CD4-positive, alpha-beta T cell (primary cell): ENCODE results near the gene KCNAB2. TPM values are rescaled to one million over a fixed set of nuclear protein-coding genes. Genes with fewer than 3 reads are reported as not detected.
A peak's percentile ranks its signal among the peaks of the same experiment; 100 is the strongest.

ENCODE experiments used
- ATAC-seq: fragments of 200-7000 bp; cut with Tn5 transposase; one replicate; pipeline ENCODE4 v1.10.0; 2022; ENCODE audit warnings: mild to moderate bottlenecking; ENCODE audit not compliant: poor library complexity
- CTCF ChIA-PET: fragments of 350-600 bp; sonication (Branson Sonifier 250); formaldehyde crosslinking; loops from one replicate; lab custom pipeline; 2021; ENCODE audit warnings: antibody characterized with exemption, inconsistent platforms; lab: Charles Lee
- POLR2A ChIA-PET: fragments of 350-600 bp; sonication (Branson Sonifier 250); formaldehyde crosslinking; loops from one replicate; lab custom pipeline; 2021; ENCODE audit warnings: antibody characterized with exemption, inconsistent platforms; lab: Charles Lee
- DNase-seq, 14 experiments: peaks; one replicate each; pipeline ENCODE4 v3.0.0-alpha.2; 2013 to 2020; ENCODE audit warnings: mixed read lengths in 2 of 14
- H3K27ac ChIP-seq, 2 donors: one replicate each; pipeline versions ENCODE4 v1.5.1 to v1.7.0; 2013; ENCODE audit warnings: low read length in 2 of 2, low read depth in 1 of 2, mild to moderate bottlenecking in 1 of 2
- H3K27me3 ChIP-seq, 2 experiments: 1 replicate in 1 of 2; 2 replicates in 1 of 2; pipeline versions ENCODE4 v1.6.1 to v1.7.0; 2013; ENCODE audit warnings: low read length in 2 of 2, control low read depth in 1 of 2, mild to moderate bottlenecking in 1 of 2, moderate library complexity in 1 of 2; ENCODE audit not compliant: insufficient read depth in 2 of 2, control insufficient read depth in 1 of 2
- H3K36me3 ChIP-seq: one replicate; pipeline ENCODE4 v1.6.1; 2013; ENCODE audit warnings: low read length, control low read depth; ENCODE audit not compliant: insufficient read depth
- H3K4me1 ChIP-seq: one replicate; pipeline ENCODE4 v1.6.1; 2013; ENCODE audit warnings: low read length, control low read depth; ENCODE audit not compliant: insufficient read depth
- H3K4me3 ChIP-seq: one replicate; pipeline ENCODE4 v1.5.1; 2013; ENCODE audit warnings: mild to moderate bottlenecking, low read length, moderate library complexity
- H3K9me3 ChIP-seq, 2 experiments: 1 replicate in 1 of 2; 2 replicates in 1 of 2; pipeline versions ENCODE4 v1.6.1 to v1.7.0; 2013; ENCODE audit warnings: low read length in 2 of 2, mild to moderate bottlenecking in 2 of 2, control low read depth in 1 of 2, moderate library complexity in 1 of 2; ENCODE audit not compliant: control insufficient read depth in 1 of 2, insufficient read depth in 1 of 2
- H3K27ac Mint-ChIP-seq: one replicate; pipeline ENCODE4 v1.8.0; 2020; ENCODE audit warnings: mixed read lengths
- H3K27me3 Mint-ChIP-seq: one replicate; pipeline ENCODE4 v1.8.0; 2021; ENCODE audit warnings: mixed read lengths
- H3K36me3 Mint-ChIP-seq: one replicate; pipeline ENCODE4 v1.8.0; 2021; ENCODE audit warnings: low read depth, mixed read lengths
- H3K4me1 Mint-ChIP-seq: one replicate; pipeline ENCODE4 v1.8.0; 2021; ENCODE audit warnings: low read depth, mixed read lengths
- H3K4me3 Mint-ChIP-seq: one replicate; pipeline ENCODE4 v1.8.0; 2020; ENCODE audit warnings: mild to moderate bottlenecking, mixed read lengths
- H3K9me3 Mint-ChIP-seq: one replicate; pipeline ENCODE4 v1.8.0; 2020; ENCODE audit warnings: mixed read lengths
- CTCF ChIP-seq: fragments of 200-600 bp; IDR thresholded peaks from one replicate; pipeline ENCODE4 v1.8.0; 2022; ENCODE audit warnings: antibody characterized with exemption, mild to moderate bottlenecking
- intact Hi-C, 2 experiments: fragments of 100-400 bp; cut with DNase I in 1 of 2; cut with micrococcal nuclease in 1 of 2; formaldehyde crosslinking; loops; one replicate each; pipeline versions ENCODE4 v1.15.1 to v1.9.0; 2023 to 2025; cut with DNase I, micrococcal nuclease
- total RNA-seq, 174 experiments: library from RNA in 2 of 174; stranded (reverse) in 2 of 174; gene quantifications; one replicate each; pipeline ENCODE4 v1.2.3 and lab custom pipeline; 2021 to 2026

The KCNAB2 gene
- total RNA-seq, 2 experiments from 2014 or later, result 147 to 155 TPM

- H3K27ac Mint-ChIP-seq, result no peak overlapping the region
- peaks cover 36% of the 10 kb centered on the region for H3K4me1 Mint-ChIP-seq
- no peaks in the 10 kb centered on the region for H3K9me3 ChIP-seq
- POLR2A ChIA-PET, result no interaction called here
- intact Hi-C loops, result loop anchor here in 1 of 2 experiments (10.0 kb wide), 1 partner anchor 787 kb away; the partner anchor contains the start of gene CAMTA1
- no peaks in the 10 kb centered on the region for H3K9me3 Mint-ChIP-seq
- no peaks in the 10 kb centered on the region for H3K27me3 Mint-ChIP-seq
- H3K4me3 Mint-ChIP-seq, result no peak overlapping the region
- H3K27me3 ChIP-seq, result no peaks in the 10 kb centered on the region
- TF ChIP-seq CTCF, result no peak
- ATAC-seq, result no peak
- peaks cover 52% of the 10 kb centered on the region for H3K4me1 ChIP-seq
- peak in 1 of 14 experiments; percentile 25 for DNase-seq
- CTCF ChIA-PET, result no interaction called here
- H3K27ac ChIP-seq, result no peak overlapping the region
- no peak overlapping the region for H3K4me3 ChIP-seq
- peaks cover 26% of the 10 kb centered on the region for H3K36me3 ChIP-seq
- peaks cover 14% of the 10 kb centered on the region for H3K36me3 Mint-ChIP-seq
Measured at GRCh38 chr1:5998051-5998905, 47.4 kb upstream of the KCNAB2 start.

GRCh38 chr1:5998906-5999301 is 46.8 kb upstream of the KCNAB2 start:
- ATAC-seq (no peak), DNase-seq (peak in 1 of 14 experiments; percentile 22)
- ChIA-PET CTCF (no interaction called here), POLR2A (no interaction called here)
- peaks cover 29% of the 10 kb centered on the region for H3K4me1 Mint-ChIP-seq
- no peaks in the 10 kb centered on the region for H3K9me3 Mint-ChIP-seq
- TF ChIP-seq CTCF, result no peak
- Histone ChIP-seq H3K36me3 (peaks cover 30% of the 10 kb centered on the region), H3K4me3 (no peak overlapping the region), H3K27me3 (no peaks in the 10 kb centered on the region), H3K9me3 (no peaks in the 10 kb centered on the region), H3K4me1 (peaks cover 45% of the 10 kb centered on the region), H3K27ac (no peak overlapping the region)
- no peaks in the 10 kb centered on the region for H3K27me3 Mint-ChIP-seq
- H3K27ac Mint-ChIP-seq, result no peak overlapping the region
- intact Hi-C loops, result loop anchor here in 1 of 2 experiments (10.0 kb wide), 1 partner anchor 786 kb away; the partner anchor contains the start of gene CAMTA1
- no peak overlapping the region for H3K4me3 Mint-ChIP-seq
- peaks cover 11% of the 10 kb centered on the region for H3K36me3 Mint-ChIP-seq

- H3K4me3 ChIP-seq, result no peak overlapping the region
- Mint-ChIP-seq H3K4me3 (no peak overlapping the region), H3K27ac (no peak overlapping the region), H3K4me1 (peaks cover 25% of the 10 kb centered on the region), H3K9me3 (no peaks in the 10 kb centered on the region), H3K27me3 (no peaks in the 10 kb centered on the region), H3K36me3 (peaks cover 6% of the 10 kb centered on the region)
- ChIA-PET CTCF (no interaction called here), POLR2A (no interaction called here)
- intact Hi-C loops, result loop anchor here in 1 of 2 experiments (10.0 kb wide), 1 partner anchor 785 kb away; the partner anchor contains the start of gene CAMTA1
- peaks cover 36% of the 10 kb centered on the region for H3K4me1 ChIP-seq
- no peak for ATAC-seq
- H3K9me3 ChIP-seq, result no peaks in the 10 kb centered on the region
- DNase-seq, result peak in 1 of 14 experiments; percentile 29
- no peaks in the 10 kb centered on the region for H3K27me3 ChIP-seq
- no peak for TF ChIP-seq CTCF
- H3K36me3 ChIP-seq, result peaks cover 33% of the 10 kb centered on the region
- no peak overlapping the region for H3K27ac ChIP-seq
Measured at GRCh38 chr1:5999711-6000443, 45.8 kb upstream of the KCNAB2 start.
